Astrocyte of the cerebellum (primary cell): ENCODE data around the gene SDR9C7.
"Not testable (repeated sequence)": the region's sequence is repeated elsewhere in the genome, so short reads cannot be mapped to it uniquely, and the experiment has no call there.

Experiments
- DNase-seq: peaks from one replicate; pipeline ENCODE4 v3.0.0-alpha.2; 2011; ENCODE audit warnings: low read depth
- H3K4me3 ChIP-seq: 2 replicates; pipeline ENCODE4 v1.5.1; 2011; ENCODE audit warnings: mild to moderate bottlenecking, low read depth, low read length, moderate library complexity
- CTCF ChIP-seq: IDR thresholded peaks from 2 replicates; pipeline ENCODE4 v1.5.1; 2012; ENCODE audit warnings: low read length, low read depth, moderate library complexity, mild to moderate bottlenecking; ENCODE audit errors: missing control alignments
- in situ Hi-C: cut with HindIII; loops from 2 replicates; pipeline ENCODE4 v1.10.0; 2017; ENCODE audit warnings: low sequenced_read_pairs

SDR9C7 gene

GRCh38 chr12:56914256-56914655 is 20.0 kb downstream of the SDR9C7 start:
- in situ Hi-C loops = no loop called here
- no peak for DNase-seq
- no peak for TF ChIP-seq CTCF
- no peak overlapping the region for H3K4me3 ChIP-seq

DNA sequence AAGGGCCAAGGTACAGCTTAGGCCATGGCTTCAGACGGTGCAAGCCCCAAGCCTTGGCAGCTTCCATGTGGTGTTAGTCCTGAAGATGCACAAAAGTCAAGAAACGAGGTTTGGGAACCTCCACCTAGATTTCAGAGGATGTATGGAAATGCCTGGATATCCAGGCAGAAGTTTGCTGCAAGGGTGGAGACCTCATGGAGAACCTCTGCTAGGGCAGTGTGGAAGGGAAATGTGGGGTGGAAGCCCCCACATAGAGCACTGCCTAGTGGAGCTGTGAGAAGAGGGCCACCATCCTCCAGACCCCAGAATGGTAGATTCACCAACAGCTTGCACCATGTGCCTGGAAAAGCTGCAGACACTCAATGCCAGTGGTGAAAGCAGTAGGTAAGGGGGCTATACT is 24.8 kb downstream of the SDR9C7 start:
- DNase-seq, H3K4me3 ChIP-seq, in situ Hi-C loops: not testable (repeated sequence)

GRCh38 chr12:56908136-56908535 is 26.1 kb downstream of the SDR9C7 start:
- in situ Hi-C loops = no loop called here
- DNase-seq = no peak
- no peak for TF ChIP-seq CTCF
- H3K4me3 ChIP-seq = no peak overlapping the region

GRCh38 chr12:56905852-56906251 is 28.4 kb downstream of the SDR9C7 start:
- TF ChIP-seq CTCF = no peak
- no peak overlapping the region for H3K4me3 ChIP-seq
- DNase-seq = no peak
- in situ Hi-C loops = no loop called here

DNA sequence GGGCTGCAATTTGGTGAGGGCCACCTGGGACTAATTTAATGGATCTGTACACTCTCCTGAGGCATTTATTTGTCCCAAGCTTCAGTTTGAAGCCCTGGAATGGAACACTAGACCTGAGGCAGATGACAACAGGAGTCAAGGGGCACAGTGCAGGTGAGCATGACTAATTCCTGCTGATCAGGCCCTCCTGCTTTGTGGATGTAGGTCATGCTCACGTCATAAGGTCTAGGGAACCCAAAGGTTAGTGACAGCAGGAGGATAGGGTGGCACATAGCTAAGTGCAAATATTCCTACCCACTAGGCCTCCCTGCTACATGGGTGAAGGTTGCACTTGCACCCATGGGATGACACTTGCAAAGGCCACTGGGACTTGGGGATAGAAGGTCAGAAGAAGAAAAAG is 30.8 kb downstream of the SDR9C7 start:
- no peak for DNase-seq
- no peak for TF ChIP-seq CTCF
- in situ Hi-C loops = no loop called here
- no peak overlapping the region for H3K4me3 ChIP-seq

DNA sequence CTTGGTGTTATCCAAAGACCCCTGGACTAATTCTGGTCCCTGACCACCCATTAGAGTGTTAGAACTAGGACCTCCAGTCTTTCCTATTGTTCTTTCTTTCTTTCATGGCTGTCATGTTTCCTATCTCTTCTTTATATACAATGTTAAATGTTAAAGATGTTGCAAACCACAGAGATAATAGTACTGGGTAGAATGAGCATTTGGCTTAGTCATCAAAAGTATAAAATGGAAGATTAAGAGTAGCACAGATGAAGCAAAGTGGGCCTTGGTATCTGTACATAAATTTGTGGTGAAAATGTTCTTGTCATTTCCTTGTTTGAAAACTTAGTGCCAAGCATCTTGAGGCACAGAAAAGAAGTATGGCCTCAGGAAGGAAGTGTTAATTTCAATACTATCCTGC is 32.9 kb downstream of the SDR9C7 start:
- H3K4me3 ChIP-seq, in situ Hi-C loops, DNase-seq: not testable (repeated sequence)

GRCh38 chr12:56900583-56900982 is 33.6 kb downstream of the SDR9C7 start:
- no peak for DNase-seq
- no peak overlapping the region for H3K4me3 ChIP-seq
- TF ChIP-seq CTCF = no peak
- in situ Hi-C loops = no loop called here

DNA sequence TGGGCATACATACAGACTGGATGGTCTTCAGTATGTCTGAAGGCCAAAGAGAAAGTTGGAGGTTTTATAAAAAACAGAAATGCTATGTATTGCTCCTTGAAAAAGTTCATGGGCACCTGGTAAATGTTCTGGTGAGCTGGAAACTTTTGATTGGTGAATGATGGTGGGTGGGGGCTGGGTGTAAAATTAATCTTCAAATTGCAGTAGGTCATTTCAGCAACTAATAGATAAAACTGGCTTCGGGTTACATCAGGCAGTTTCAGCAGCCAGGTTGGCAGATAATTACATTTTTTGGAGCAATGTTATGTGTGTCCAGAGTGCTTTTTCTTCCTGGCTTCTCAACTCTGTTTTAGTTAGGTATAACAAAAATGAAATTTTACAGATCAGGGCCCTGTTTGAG is 35.3 kb downstream of the SDR9C7 start:
- H3K4me3 ChIP-seq = no peak overlapping the region
- in situ Hi-C loops = no loop called here
- no peak for TF ChIP-seq CTCF
- no peak for DNase-seq
